Suppressor macrophage treated with lipopolysaccharide for 1 hour (primary cell): ENCODE results near the gene FAM118A.
A peak's percentile ranks its signal among the peaks of the same experiment; 100 is the strongest.
"Not testable (repeated sequence)": the region's sequence is repeated elsewhere in the genome, so short reads cannot be mapped to it uniquely, and the experiment has no call there.

Source experiments
- DNase-seq, 3 donors: peaks; one replicate each; pipeline ENCODE4 v3.0.0-alpha.2; 2020 to 2022

Gene FAM118A

DNA sequence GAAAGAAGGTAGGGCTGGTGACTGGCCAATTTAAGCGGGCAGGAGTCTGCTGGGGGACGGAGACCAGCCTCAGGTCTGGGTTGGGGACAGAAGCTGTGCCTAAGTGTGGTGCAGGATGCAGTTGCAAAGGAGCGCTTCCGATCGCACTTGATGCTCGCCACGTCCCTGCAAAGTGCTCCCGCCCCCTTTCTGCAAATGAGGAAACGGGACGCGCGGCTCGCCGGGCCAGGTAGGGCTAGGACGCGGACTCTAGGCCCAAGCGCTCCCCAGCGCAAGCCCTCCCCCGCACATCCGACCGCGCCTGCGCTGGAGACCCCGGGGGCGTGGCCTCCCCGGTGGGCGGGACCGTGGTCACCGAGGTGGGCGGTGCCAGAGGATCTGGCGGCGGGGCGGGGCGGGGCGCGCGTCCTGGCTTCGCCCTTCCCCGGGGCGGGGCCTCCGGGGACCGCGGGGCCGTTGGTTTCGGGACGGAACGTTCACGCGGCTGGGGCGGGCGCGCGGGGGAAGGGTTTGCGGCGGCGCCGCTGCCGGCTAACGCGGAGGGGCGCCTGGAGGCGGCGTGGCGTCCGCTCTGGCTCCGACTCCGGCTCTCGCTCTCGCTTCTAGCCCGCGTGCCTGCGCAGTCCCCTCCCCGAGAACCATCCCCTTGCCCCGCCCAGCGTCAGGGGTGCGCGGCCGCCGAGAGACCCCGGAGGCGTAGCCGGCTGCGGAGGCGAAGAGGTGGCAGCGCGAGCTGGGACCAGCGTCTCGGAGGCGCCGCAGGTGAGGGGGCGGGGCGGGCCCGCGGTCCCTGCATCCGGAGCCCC, at the start of gene FAM118A:
FAM118A (plus strand) TSS at position 513 of the 806 bp plus-strand sequence. CDS start 12,446 bp downstream, outside the sequence.
- peak; percentile 93 to 99 (median 95) for DNase-seq

DNA sequence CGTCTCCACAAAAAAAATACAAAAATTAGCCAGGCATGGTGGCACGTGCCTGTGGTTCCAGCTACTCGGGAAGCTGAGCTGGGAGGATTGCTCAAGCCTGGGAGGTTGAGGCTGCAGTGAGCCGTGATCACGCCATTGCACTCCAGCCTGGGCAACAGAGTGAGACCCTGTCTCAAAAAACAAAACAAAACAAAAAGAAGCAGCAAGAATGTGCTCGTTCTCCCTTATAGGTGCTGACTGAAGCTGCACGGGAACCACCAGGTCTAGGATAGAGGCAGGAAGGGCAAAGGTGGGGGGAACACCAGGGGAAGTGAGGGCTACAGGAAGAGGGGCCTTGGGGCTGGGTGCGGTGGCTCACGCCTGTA, 49.4 kb upstream of the FAM118A start:
- not testable (repeated sequence) for DNase-seq

DNA sequence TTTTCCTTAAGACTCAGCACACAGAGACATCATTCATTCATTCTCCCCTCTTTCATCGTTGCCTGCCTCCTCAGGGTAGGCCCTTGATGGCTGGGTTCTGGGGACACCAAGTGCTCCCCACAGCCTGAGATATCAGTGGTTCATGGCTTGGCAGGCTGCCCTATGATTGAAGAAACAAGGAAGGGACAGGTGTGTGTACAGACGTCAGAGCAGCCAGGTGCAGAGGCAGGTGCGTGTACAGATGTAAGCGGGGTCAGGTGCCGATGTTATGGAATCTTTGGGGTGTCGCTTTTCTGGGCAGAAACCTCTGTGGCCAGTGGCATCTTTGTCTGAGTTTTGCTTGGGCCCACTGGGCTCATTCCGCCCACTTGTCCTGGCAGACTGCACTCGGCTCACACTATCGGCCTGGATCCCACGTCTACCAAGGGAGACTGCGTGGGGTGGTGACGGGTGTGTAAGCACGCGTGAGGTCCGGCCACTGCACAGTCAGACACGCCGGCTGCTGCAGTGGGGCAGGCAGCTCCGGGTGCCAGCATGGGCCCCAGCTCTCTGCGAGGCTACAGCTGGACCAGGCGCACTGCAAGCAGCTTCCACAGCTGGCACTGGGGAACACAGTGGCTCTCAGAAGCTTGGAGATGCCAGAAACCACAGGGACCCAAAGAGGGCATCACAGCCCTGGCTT, 48.2 kb upstream of the FAM118A start:
- no peak for DNase-seq

DNA sequence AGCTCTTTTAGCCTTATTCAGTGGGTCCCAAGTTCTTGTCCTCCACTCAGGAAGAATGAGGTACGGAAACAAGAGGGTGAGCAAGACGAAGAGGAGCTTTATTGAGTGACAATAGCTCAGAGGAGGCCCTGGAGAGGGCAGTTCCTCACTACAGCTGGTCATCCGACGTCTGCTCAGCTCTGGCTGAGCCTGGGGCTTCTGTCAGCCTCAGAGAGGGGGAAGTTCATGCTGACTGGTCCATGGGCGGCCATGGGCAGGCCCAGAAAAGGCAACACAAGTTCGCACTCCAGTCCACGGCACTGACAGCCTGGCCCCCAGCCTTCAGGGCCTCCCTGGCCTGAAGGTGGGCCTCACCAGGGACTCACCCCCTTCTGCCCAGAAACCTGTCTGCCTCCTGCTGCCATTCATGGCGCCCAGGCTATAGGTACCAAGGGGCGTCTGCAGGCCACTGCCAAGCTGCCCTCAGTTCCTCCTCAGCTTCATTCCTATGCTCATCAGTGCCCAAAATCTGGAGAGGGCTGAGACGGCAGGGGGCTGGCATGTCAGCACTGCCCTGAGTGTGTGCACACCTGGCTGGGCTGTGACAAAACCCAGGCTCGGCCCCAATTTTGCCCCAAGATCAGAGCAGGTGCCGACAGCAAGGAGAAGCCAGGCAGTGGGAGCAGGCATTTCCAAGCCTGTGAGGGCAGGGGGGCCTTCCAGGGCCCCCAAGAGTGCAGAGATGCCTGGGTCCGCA, 47.4 kb upstream of the FAM118A start:
- peak; percentile 76 to 86 (median 80) for DNase-seq

DNA sequence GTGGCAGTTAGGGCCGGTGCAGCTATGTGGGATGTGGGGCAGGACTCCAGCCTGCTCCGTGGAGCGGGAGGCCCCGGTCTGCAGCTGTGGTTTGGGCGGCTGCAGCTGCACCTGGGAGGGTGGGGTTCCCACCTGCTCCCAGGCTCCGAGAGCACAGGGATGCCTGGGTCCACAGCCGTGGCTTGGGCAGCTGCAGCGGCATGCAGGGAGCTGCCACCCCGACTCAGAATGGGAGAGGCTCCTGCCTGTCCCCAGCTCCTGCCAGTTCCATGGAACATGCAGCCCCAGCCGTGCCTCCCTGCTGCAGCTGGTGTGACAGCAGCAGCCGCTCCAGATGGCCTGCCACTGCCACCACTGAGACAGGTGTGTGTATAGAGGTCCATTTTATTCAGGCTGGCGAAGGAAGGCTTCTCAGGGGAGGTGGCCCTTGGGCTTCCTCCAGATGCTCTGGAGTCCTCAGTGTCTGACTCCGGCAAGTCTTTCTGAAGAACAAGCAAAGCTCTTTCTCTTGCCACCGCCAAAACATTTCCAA, 46.7 kb upstream of the FAM118A start:
- DNase-seq: no peak

DNA sequence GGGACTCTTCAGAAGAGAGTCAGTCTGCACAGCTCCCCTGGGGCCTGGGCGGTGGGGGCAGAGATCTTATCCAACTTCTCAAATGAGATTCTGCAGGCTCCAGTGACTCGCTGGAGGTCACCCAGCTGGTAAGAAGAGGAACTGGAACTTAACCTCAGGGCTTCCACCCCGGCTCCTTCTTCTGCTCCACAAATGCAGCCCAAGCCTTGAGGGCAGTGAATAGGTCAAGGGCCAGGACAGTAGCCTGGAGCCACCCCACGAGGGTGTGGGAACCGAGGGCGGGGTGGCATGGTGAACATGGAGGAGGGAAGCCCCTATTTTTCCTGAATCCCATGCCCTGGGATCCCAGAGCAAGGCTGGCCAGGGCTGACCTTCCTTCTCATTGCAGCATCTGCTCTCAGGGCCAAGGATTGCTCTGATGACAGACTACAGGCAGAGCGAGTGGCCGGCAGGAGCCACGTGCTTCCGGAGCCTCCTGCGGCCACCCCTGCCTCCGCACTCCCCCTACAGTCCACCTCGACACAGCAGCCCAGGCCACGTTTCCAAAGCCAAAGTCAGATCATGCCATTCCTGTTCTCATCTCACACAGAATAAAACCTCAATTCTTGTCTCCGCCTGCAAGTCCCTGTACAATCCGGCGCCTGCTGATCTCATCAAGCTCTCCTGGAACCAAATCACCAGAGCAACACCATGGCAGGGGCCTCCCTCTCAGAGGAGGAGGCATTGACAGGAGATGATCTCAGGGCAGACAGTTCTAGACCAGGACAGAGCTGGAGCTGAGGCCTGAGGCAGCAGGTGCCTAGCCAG, 46.1 kb upstream of the FAM118A start:
- peak; percentile 74 to 85 (median 76) for DNase-seq

DNA sequence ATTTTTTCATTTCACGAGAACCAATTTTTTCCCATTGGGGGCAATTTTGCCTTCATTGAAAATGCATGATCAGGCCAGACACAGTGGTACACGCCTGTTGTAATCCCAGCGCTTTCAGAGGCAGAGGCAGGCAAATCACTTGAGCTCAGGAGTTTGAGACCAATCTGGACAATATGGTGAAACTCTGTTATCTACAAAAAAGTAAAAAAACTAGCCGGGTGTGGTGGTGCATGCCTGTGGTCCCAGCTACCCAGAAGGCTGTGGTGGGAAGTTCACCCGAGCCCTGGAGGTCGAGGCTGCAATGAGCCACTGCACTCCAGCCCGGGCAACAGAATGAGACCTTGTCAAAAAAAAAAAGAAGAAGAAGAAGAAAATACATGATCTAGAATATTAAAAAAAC, 44.2 kb upstream of the FAM118A start:
- no peak for DNase-seq

DNA sequence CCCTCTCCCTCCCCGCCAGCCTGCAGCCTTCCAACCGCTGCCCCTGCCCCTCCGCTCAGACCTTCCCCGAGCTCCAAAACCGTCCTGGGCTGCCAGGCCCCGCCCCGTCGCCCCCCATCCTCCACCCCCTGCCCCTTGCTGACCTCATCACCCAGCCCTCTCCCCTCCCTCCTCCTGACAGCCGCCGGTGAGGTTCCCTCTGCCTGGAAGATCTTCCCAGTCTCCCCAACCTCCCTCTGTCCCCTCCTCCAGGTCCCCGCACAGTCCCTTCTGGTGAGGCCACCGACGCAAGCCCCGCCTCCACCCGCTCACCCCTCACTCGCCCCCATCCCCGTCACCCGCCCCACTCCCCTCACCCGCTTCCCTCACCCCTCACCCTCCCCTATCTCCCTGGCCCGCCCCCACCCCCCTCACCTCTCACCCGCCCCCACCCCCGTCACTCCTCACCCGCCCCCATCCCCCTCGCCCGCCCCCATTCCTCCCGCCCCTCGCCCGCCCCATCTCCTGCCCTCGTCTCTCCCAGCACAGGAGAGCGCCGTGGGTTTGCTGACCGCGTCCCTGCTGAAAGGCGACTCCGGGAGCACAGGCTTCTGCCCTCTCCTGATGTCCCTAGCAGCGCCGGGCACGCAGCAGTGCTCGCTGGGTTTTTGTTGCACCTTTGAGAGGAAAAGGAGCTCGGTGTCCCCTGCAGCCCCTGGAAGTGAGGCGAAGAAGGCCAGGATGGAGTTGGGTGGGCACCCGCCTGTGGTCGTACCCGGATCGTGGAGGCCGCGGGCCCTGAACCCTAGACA, 41.4 kb upstream of the FAM118A start:
- peak; percentile 38 to 50 (median 41) for DNase-seq

DNA sequence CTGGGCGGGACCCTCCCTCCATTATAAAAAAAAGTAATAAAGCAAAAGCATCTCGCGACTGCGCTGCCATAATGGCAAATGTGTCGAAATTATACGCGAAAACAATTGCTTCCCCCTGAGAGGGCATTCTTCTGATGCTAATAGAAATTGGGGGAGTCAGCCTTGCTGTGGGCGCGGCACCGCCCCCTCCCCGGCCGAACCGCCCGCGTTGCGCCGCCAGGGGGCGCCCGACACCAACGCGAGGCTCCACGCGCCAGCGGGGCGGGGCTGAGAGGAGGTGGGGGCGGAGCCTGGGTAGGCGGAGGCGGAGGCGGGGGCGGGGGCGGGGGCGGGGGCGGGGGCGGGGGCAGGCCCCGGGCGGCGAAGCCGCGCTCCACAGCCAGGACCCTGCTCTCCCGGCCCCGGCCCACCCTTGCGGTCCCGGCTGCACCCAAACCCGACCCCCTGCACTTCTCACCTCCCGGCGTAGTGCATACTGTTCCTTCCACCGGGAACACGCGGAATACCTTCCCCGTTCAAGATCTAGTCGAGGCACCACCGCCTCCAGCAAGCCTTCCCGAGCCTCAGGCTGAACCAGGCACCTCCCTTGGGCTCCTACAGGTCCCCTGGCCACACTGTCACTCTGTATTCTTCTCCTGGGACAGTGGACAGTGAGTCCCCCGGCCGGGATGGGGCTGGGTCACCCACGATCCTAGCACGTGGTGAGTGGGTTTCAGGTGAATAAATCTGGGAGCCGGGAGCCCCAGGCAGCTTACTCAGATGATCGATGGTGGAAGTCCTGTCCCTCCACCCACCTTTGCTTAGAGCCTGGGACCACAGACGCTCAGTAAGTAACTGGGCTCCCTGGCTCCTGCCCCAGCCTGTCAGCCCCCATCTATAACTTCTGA, 40.5 kb upstream of the FAM118A start:
- peak; percentile 82 to 94 (median 89) for DNase-seq

DNA sequence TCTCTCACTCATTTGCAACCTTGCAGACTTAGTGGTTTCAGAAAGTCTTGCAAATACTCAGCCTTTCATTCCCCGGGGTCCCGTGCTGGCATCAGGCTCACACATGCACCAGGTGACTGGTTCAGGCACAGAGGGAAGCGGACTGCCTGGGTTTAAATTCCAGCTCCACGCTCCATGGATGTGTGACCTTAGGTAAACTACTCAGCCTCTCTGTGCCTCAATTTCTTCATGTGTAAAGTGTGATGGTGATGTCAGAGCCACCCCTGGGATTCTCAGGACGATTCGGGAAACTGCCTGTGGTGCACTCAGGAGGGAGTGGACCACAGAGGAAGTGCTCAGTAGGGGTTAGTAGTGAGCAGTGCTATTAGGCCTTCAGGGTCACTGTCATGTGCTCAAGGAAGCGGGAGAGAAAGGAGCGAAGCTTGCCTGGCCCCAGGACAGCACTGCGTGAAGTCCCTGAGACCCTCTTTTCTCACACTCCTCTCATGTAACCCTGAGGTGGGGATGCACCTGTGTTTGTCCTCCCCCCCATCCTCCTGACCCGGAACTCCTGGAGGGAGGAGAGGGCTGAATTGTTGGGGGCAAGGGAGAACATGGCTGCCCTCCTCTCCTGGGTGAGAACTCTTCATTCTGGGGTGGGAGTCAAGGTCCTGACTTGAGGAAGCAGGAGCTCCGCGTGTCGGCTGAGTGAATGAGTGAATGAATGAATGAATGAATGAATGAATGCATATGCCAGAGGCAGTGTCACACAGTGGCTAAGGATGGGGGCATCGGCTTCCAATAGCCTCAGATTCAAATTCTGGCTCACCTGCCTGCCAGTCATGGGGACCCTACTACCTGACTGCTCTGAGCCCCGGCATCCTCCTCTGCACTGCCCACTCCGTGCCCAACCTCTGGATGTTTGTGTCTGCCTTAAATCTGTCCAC, 39.4 kb upstream of the FAM118A start:
- DNase-seq: peak; percentile 50 to 62 (median 57)

DNA sequence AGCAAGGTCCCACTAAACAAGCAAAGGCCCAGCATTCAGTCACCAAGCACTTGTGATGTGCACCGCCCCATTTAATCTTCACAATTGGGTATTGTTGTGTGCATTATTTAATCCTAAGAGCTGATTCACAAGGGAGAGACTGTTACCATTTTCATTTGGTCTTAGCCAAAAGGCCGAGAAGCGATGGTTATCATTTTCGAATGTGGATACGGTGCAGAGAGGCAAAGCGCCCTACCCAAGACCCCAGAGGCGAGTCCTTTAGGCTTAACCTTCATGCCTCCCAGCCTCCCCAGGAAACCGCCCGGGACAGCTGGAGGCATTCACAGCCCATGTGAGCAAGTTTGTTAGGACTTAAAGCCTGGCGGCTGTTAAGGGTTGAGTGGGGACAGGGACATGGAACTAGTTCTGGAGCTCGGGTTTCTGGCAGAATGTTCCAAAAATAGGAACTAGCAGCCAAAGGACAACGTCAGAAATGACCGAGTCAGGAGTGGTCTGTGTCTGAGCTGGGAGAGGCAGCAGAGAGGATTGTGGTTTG, 38.0 kb upstream of the FAM118A start:
- DNase-seq: peak; percentile 53 to 74 (median 69)

DNA sequence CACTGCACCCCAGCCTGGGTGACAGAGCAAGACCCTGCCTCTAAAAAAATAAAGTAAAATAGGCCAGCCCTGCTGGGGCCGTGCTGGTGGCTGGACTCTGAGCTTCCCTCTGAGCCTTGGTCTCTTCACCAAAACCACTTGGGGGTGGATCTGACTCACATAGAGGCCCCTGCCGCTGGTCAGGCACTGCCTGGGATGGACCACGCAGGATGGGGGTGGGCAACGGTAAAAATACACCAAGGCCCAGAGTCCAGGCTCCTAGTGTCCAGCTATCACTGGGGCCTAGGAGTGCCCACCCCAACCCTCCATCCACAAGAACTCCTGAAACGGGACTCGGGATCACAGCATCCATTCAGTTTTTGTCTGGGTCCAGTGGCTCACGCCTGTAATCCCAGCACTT, 37.2 kb upstream of the FAM118A start:
- no peak for DNase-seq

DNA sequence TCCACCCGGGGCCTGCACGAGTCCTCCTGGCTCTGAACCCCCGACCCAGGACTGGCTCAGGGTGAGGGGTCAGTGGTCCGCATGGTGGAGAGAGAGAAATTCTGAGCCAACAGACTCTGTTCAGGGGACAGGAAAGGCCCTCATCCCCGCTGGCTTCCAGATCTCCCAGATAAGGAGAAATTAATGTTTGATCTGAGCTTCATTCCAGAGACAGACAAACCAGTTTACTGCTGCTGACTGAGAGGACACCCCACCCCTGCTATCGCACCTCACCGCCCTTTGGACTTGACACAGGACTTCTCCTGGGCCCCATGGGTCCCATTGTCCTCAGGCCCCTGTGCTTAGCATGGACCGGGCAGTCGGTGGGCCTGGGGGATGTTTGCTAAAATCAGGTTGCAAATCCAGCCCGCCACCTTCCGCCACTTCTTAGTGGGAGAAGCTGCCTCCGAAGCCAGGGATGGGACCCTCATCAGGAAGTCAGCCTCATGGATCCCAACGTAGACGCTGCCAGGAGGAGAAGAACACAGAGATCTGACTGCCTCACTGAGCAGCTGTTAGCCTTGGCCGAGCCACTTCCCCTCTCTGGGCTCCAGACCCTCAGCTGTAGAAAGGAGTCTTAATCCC, 36.2 kb upstream of the FAM118A start:
- DNase-seq: no peak

DNA sequence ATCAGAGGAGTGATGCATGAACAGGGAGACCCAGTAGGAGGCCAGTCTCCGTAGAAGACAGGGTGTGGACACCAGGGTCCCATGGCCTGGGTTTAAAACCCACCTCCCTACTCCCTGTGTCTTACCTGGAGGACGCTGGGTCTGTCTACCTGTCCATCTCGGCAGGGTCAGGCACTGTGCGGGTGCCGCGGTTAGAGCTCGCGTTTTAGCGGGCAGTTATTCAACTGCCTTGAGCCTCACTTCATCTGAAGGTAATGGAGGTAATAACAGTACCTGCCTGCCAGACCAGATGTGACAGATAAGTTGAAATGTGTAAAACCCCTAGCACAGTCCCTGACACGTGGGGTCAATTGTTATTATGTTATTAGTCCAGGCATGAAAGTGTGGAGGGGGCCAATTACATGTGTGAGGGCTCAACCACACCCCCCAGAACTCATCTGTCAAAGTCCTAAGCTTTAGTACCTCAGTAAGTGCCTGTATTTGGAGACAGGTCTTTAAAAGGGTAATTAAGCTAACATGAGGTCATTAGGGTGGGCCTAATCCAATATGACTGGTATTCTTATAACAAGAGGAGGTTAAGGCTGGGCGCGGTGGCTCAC, 33.1 kb upstream of the FAM118A start:
- DNase-seq: no peak

DNA sequence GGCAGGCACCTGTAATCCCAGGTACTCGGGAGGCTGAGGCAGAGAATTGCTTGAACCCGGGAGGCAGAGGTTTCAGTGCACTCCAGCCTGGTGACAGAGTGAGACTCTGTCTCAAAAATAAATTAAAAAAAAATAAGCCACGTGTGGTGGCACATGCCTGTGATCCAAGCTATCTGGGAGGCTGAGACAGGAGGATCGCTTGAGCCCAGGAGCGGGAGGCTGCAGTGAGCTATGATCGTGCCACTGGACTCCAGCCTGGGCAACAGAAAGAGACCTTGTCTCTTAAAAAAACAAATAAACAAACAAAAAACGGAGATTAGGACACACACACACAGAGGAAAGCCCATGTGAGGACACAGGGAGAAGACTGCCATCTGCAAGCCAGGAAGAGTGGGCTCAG, 32.0 kb upstream of the FAM118A start:
- not testable (repeated sequence) for DNase-seq

DNA sequence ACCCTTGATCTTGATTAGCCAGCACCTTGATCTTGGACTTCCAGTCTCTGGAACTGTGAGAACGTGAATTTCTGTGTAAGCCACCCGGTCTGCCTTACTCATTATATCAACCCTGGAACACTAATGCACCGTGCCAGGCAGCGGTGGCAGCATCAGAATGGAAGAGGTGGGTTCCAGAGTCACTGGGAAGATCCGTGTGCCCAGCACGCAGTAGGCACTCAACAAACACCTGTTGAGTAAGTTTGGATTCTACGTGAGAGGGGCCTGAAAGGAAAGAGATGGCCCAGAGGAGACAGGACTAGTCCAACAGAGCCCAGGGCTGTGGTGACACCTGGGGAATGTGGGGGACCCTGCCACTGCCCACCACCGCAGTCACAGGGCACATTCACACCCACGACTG, 31.6 kb upstream of the FAM118A start:
- DNase-seq: no peak

DNA sequence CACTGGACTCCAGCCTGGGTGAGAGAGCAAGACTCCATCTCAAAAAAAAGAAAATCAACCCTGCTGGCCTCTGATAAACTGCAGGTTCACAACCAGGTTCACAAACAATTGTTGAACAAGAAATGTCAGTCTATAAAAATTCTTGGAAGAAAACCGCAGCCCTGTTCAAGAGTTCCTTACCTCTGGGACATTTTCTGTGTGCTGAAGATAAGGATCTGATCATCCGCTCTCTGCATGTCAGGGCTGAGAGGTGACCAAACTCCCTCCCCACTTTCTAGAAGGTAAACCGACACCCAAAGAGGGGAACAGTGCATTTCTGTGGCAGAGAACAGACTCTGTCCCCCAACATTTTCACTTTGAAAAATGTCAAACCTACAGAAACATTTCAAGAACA, 29.1 kb upstream of the FAM118A start:
- DNase-seq: no peak

DNA sequence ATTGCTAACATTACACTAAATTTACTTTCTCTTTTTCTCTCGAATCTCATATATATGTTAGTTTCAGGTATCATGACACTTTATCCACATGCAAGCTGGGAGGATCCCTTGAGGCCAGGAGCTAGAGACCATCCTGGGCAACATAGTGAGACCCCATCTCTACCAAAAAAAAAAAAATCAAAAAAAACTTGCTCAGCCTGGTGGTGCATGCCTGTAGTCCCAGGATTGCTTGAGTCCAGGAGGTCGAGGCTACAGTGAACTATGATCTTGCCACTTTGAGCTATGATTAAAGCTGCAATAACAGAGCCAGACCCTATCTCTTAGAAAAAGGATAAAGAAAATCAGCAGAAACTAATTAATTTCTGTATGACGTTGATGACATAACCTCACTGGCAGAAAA, 28.7 kb upstream of the FAM118A start:
- no peak for DNase-seq
